K562 (cell line): ENCODE results near the gene TMEM204. TPM values are rescaled to one million over a fixed set of nuclear protein-coding genes. Genes with fewer than 3 reads are reported as not detected.

ENCODE experiments used
- CTCFL ChIP-seq: IDR thresholded peaks from 2 replicates; pipeline ENCODE4 v1.6.1; 2011; ENCODE audit warnings: borderline replicate concordance, low read depth, mild to moderate bottlenecking, moderate library complexity, low read length; ENCODE audit not compliant: insufficient read depth, poor library complexity, severe bottlenecking
- REST ChIP-seq, 2 experiments: fragments of 450-650 bp; formaldehyde crosslinking in 1 of 2; IDR thresholded peaks; 2 replicates each; pipeline versions ENCODE4 v1.4.0 to v1.6.1; 2014 to 2020; ENCODE audit warnings: mild to moderate bottlenecking in 2 of 2, borderline replicate concordance in 1 of 2, low read depth in 1 of 2
- polyA plus RNA-seq, 8 experiments: library from polyadenylated mRNA; depleted of rRNA in 4 of 8; stranded (reverse) in 5 of 8; unstranded in 3 of 8; fragments of >200 nt; fragmentation: Nextera tagmentation in 2 of 8; fragmentation: Illumina TruSeq in 1 of 8; extraction: Ambion mirVana in 2 of 8; extraction: Trizol in 1 of 8; gene quantifications; 2 replicates each; pipeline versions ENCODE4 v1.2.1 to v1.2.3, GENCODE V29; 2011 to 2014; ENCODE audit warnings: inconsistent platforms in 1 of 8, missing spikeins in 1 of 8
- total RNA-seq, 7 experiments: library from RNA; depleted of rRNA in 6 of 7; stranded (reverse); fragments of >200 nt in 6 of 7; fragmentation: Illumina TruSeq in 2 of 7; extraction: Trizol in 2 of 7; gene quantifications; 2 replicates each; pipeline versions ENCODE4 v1.2.1 to v1.2.3, GENCODE V29; 2011 to 2021; ENCODE audit warnings: low replicate concordance in 1 of 7

Gene TMEM204
- total and polyA plus RNA-seq, 9 of the 15 experiments (the other 6 are each of a cell fraction or from before 2014, with no cell fraction given): 0.04 to 0.18 TPM; not detected in 7

GRCh38 chr16:1564325-1564724, 30.9 kb downstream of the TMEM204 start (continued):
- peak; percentile 26; the same call in 1 of the 2 replicates for TF ChIP-seq REST (IDR thresholded peaks at IDR 0.05; ENCODE audit: borderline replicate concordance)
- TF ChIP-seq REST (CRISPR knock-in tag; IDR thresholded peaks at IDR 0.05; ENCODE audit: low read depth): no peak
- TF ChIP-seq CTCFL: peak; percentile 65
